ENCODE data around the gene SERHL2.
"Not testable (repeated sequence)": the region's sequence is repeated elsewhere in the genome, so short reads cannot be mapped to it uniquely, and the experiment has no call there.

- TF ChIP-seq CTCF (IDR thresholded peaks at IDR 0.05; ENCODE audit: poor library complexity); EZH2 (IDR thresholded peaks at IDR 0.05; ENCODE audit: borderline replicate concordance); EZH2phosphoT487 (IDR thresholded peaks at IDR 0.05; ENCODE audit: low read depth, severe bottlenecking, unreplicated experiment): not testable (repeated sequence)
These were observed 14.2 kb downstream of the SERHL2 start for GRCh38 chr22:42567950-42568349.
